Activated T-cell treated with anti-CD3 and anti-CD28 coated beads for 24 hours (primary cell): ENCODE measurements around the gene GRPEL2.
A peak's percentile ranks its signal among the peaks of the same experiment; 100 is the strongest.
"Not testable (repeated sequence)": the region's sequence is repeated elsewhere in the genome, so short reads cannot be mapped to it uniquely, and the experiment has no call there.

Experiments used
- DNase-seq: peaks from one replicate; pipeline ENCODE4 v3.0.0-alpha.2; 2020; ENCODE audit warnings: low read depth

Gene GRPEL2

GRCh38 chr5:149376711-149377447 is 31.6 kb downstream of the GRPEL2 start:
- DNase-seq, result no peak

- no peak for DNase-seq
These were observed 33.0 kb downstream of the GRPEL2 start for GRCh38 chr5:149378241-149378820.

- no peak for DNase-seq
These were observed 34.0 kb downstream of the GRPEL2 start, which contains the start of gene IL17B for GRCh38 chr5:149379177-149379761. TSS of gene IL17B (minus strand) at chr5:149379292. CDS start at chr5:149379225, 67 bp downstream.

GRCh38 chr5:149379818-149380374 is 34.6 kb downstream of the GRPEL2 start:
- no peak for DNase-seq

- no peak for DNase-seq
These were observed 35.3 kb downstream of the GRPEL2 start for GRCh38 chr5:149380466-149381121.

GRCh38 chr5:149381261-149381985 is 36.1 kb downstream of the GRPEL2 start:
- no peak for DNase-seq

GRCh38 chr5:149381986-149382338 is 36.7 kb downstream of the GRPEL2 start:
- DNase-seq, result peak; percentile 64

- DNase-seq, result no peak
These were observed 37.4 kb downstream of the GRPEL2 start for GRCh38 chr5:149382517-149383220.

GRCh38 chr5:149383399-149383798 is 38.1 kb downstream of the GRPEL2 start:
- DNase-seq, result no peak

- DNase-seq, result no peak
These were observed 40.9 kb downstream of the GRPEL2 start for GRCh38 chr5:149386166-149386565.

GRCh38 chr5:149387081-149387631 is 41.9 kb downstream of the GRPEL2 start:
- no peak for DNase-seq

GRCh38 chr5:149387982-149388381 is 42.7 kb downstream of the GRPEL2 start:
- DNase-seq, result no peak

- no peak for DNase-seq
These were observed 43.3 kb downstream of the GRPEL2 start for GRCh38 chr5:149388498-149389190.

GRCh38 chr5:149389552-149390495 is 44.5 kb downstream of the GRPEL2 start:
- no peak for DNase-seq

- not testable (repeated sequence) for DNase-seq
These were observed 45.8 kb downstream of the GRPEL2 start for GRCh38 chr5:149391076-149391475.

GRCh38 chr5:149391524-149391923 is 46.2 kb downstream of the GRPEL2 start:
- no peak for DNase-seq

- no peak for DNase-seq
These were observed 47.4 kb downstream of the GRPEL2 start for GRCh38 chr5:149392718-149393117.

- not testable (repeated sequence) for DNase-seq
These were observed 49.7 kb downstream of the GRPEL2 start for GRCh38 chr5:149394996-149395395.

- no peak for DNase-seq
These were observed 52.2 kb downstream of the GRPEL2 start for GRCh38 chr5:149397530-149397929.
